Stimulated activated naive CD8-positive, alpha-beta T cell treated with anti-CD3 and anti-CD28 coated beads, Interleukin-15, Interleukin-2, amounts not matched to agents 100 U/mL and 50 U/mL, for 24 hours (primary cell): ENCODE results near the gene CATSPERZ.

Experiments used
- ATAC-seq: fragments of 150-1000 bp; cut with Tn5 transposase; one replicate; pipeline ENCODE4 v1.10.0; 2021
- DNase-seq: peaks from one replicate; pipeline ENCODE4 v3.0.0; 2021

CATSPERZ gene

DNA sequence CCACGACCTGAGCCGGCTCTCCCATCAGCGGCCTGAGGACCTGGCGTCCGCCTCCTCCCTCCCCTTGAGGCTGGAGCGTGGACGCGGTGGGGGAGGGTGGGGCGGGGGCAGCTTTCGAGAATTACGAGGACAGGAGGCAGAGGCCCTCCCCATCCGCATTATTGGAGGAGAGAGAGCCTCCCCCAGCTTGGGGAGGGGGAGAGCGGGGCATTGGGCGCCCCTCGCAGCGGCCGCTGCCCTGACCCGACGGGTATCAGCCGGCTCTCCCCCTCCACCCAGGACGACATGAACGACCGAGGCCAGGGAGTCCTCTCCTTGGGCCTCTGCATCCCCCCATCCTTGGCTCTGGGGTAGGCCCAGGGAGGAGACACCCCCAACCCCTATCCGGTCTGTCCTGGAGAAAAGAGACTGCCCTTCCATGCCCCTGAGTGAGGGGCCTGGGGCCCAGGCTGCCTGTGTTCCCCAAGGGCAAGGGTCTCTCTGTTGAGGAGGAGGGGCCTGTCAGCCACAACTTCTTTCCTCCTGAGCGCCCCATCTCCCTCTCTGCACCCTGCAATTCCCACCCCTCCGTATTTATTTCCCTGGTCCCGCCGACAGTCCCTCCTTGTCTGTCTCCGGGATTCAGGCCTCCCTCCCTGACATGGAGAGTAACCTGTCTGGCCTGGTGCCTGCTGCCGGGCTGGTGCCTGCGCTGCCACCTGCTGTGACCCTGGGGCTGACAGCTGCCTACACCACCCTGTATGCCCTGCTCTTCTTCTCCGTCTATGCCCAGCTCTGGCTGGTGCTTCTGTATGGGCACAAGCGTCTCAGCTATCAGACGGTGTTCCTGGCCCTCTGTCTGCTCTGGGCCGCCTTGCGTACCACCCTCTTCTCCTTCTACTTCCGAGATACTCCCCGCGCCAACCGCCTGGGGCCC, 14.0 kb upstream of the CATSPERZ start:
- ATAC-seq: no peak
- no peak for DNase-seq

DNA sequence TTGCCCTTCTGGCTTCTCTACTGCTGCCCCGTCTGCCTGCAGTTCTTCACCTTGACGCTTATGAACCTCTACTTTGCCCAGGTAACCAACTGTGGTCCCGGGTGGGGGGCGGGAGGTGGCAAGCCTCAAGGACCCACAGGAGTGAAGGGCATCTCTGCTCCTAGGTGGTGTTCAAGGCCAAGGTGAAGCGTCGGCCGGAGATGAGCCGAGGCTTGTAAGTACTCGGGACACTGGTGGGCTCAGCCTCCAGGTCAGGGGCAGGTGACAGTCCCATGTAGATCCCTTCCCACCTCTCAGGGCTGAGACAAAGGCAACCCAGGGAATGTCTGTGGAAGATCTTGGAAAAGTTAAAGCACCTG, 13.4 kb upstream of the CATSPERZ start:
- DNase-seq (no peak), ATAC-seq (no peak)

GRCh38 chr11:64287676-64288352, 12.3 kb upstream of the CATSPERZ start:
- DNase-seq: no peak
- ATAC-seq: no peak

DNA sequence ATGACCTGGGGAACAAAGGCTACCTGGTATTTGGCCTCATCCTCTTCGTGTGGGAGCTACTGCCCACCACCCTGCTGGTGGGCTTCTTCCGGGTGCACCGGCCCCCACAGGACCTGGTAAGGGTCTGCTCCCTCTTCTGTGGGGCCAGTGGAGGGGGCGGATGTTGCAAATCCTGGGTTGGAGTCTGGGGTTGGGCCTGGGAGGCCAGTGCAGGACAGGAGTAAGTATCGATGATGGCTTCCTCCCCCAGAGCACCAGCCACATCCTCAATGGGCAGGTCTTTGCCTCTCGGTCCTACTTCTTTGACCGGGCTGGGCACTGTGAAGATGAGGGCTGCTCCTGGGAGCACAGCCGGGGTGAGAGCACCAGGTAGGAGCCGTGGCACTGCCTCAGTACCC, 11.8 kb upstream of the CATSPERZ start:
- DNase-seq (no peak), ATAC-seq (no peak)

DNA sequence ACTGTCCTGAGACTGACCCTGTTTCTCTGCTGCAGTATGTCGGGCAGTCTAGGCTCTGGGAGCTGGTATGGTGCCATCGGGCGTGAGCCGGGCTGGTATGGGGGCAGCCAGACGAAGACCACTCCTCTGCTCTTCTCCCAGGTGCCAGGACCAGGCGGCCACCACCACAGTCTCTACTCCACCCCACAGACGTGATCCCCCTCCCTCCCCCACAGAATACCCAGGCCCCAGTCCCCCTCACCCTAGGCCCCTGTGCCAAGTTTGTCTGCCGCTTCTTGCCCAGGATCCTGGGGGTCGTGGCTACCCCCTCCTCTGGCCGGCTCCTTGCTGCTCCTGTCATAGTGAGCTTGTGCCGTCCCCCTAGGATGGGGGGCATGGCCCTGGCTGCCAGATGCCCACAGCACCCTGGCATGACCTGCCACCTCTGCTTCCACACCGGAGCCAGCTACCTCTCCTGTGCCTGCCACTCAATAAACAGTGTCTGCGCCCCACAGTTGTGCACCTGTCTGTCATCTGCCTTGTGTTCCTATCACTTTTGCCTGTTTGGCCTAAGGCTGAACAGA, 11.1 kb upstream of the CATSPERZ start:
- ATAC-seq: no peak
- DNase-seq: no peak

- no peak for DNase-seq
- ATAC-seq: no peak
Observed at GRCh38 chr11:64290352-64291261, 9.6 kb upstream of the CATSPERZ start.

DNA sequence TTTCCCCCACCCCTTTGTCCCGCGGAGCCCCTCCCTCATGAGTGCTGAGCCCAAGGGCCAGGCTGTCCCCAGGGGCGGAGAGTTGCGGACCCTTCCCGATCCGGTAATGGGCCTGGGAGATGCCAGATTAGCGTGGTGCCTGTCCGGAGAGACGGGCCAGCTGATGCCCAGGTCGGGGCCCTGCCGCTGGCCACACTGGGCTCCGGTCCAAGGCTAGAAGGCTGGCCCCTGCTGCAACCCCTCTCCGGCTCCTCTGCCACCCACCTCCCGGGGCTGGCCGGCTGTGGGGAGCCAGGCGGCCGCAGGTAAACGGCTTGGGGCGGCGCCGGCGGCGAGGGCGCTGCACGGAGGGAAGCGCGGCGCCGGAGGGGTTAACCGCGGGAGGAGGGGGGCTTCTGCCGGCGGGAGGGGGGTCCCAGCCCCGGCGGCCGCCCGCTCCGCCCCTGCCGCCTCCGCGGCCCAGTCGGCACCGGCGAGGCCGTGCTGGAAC, 8.9 kb upstream of the CATSPERZ start, which contains the start of gene KCNK4:
Gene KCNK4 (plus strand): TSS at position 41 of the 490 bp plus-strand sequence. CDS start 1,717 bp downstream, outside the sequence.
- ATAC-seq: no peak
- no peak for DNase-seq

DNA sequence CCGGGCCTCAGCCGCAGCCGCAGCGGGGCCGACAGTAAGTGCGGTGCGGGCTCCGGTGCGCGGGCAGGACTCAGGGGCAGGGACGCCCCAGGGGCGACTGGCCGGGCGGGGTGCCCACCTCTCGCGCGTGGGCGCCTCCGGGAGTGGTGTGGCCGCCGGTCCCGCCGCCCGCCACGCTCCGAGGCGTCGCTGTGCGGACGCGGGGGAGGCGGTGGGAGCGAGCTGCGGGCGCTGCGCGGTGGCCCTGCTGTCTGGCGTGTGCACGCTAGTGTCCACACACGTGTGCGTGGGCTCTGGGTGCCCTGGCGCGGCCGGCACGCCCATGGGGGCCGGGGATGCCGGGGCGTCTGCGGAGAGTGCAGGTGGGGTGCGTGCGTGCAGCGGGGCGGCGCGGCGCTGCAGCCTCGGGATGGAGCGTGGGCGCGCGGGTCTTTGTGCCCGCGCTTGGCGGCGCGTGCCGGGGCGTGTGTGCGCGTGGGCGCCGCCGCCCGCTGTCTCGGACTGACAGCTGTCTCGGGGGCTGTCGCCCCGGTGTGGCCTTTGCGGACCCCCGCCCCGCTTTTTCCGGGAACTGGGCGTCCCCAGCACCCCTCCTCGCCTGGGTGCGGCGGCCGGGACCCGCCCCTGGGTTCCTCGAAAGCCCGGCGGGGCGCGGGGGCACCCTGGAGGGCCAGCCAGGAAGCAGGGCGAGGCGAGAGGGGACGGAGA, 8.3 kb upstream of the CATSPERZ start:
- ATAC-seq (peak; percentile 34), DNase-seq (no peak)

GRCh38 chr11:64292460-64293254, 7.5 kb upstream of the CATSPERZ start:
- no peak for DNase-seq
- no peak for ATAC-seq

DNA sequence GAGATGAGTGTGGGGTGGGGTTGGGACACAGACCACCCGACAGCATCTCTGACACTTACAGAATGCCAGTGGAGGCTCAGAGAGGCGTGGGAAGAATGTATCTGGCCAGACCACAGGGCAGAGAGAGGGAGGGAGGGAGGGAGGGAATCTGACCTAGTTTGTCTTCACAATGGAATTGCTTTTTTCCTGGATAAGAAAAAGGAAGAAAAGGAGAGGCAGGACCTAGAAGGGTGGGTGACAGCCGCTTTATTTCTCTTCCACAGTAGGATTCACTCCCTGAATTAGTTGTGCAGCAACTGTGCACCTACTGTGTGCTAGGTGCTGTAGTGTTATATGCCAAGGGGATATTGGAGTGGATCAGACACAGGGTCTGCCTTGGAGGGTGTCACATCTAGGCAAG, 5.4 kb upstream of the CATSPERZ start:
- no peak for DNase-seq

DNA sequence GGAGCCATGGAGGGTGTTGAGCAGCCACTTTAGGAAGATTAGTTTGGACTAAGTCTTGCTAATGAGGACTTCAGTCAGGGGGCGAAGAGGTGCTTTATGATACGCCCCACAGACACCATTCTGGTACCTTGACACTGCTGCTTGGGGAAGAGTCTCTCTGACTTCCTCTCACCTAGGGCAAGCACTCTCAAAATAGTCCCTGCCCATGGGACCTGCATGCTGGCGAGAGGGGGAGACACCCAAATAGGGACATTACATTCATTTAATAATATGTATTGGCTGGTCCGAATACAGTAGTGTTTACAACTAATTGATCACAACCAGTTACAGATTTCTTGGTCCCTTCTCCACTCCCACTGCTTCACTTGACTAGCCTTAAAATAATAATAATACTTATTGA, 4.4 kb upstream of the CATSPERZ start:
- no peak for DNase-seq
- ATAC-seq: no peak

More for the DNA sequence above, 5.4 kb upstream of the CATSPERZ start:
- no peak for ATAC-seq

GRCh38 chr11:64296236-64296635, 3.9 kb upstream of the CATSPERZ start:
- DNase-seq (no peak), ATAC-seq (no peak)

- ATAC-seq (no peak), DNase-seq (no peak)
Observed at GRCh38 chr11:64296830-64297698, 3.1 kb upstream of the CATSPERZ start.

DNA sequence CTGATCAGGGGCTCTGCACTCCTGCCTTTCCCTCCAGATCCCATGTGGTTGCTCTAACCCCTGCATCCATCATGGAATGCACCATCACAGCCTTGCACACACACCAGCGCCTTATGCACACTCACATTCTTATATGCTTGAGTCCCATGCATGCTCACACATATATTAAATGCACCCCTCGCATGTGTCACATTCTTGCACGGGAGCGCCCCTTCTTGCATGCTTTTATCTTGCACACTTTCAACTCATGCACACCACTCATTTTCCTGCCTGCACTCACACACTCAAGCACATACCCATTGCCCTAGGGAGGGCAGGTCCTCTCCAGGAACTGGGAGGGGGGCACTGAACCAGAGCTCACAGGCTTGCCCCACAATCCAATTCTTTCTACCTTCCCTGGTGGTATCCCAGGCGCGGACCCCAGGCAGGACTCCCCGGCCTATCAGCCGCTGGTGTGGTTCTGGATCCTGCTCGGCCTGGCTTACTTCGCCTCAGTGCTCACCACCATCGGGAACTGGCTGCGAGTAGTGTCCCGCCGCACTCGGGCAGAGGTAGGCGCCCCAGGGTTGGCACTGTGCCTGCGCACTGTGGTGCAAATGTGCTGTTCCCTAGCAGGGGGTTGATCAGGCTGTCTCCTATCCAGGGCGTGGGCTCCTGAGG, 2.3 kb upstream of the CATSPERZ start:
- DNase-seq (no peak), ATAC-seq (no peak)

GRCh38 chr11:64298966-64299846, 952 bp upstream of the CATSPERZ start:
- ATAC-seq (no peak), DNase-seq (no peak)

GRCh38 chr11:64303109-64304031, 3.2 kb downstream of the CATSPERZ start:
- ATAC-seq (no peak), DNase-seq (no peak)

DNA sequence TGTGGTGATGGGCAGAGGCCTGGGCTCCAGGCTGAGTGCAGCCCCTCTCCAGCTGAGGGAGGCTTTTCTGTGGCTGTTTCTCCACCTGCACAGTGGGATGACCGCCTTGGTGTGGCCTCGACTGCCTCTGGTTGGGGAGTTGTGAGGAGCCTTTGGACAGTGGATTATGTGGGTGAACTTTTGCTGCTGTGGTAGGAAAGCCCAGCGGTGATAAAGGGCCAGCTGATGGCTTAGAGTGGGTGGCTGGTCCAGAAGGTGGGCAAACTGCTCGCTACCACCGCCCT, 3.8 kb downstream of the CATSPERZ start:
- ATAC-seq (no peak), DNase-seq (no peak)
